Mesendoderm (in vitro differentiated cells): ENCODE data around the gene DRD2.

Experiments
- DNase-seq: peaks from one replicate; pipeline ENCODE4 v3.0.0; 2013
- H2AK5ac ChIP-seq: 2 replicates; pipeline ENCODE4 v1.6.1; 2013; ENCODE audit warnings: low read length, inconsistent platforms
- H2BK120ac ChIP-seq: 2 replicates; pipeline ENCODE4 v1.6.1; 2013; ENCODE audit warnings: low read depth, mild to moderate bottlenecking, low read length, moderate library complexity, mixed read lengths
- H2BK15ac ChIP-seq: replicated peaks from 2 replicates; pipeline ENCODE4 v1.6.1; 2013; ENCODE audit warnings: low read depth, mild to moderate bottlenecking, moderate library complexity
- H2BK5ac ChIP-seq: 2 replicates; pipeline ENCODE4 v1.6.1; 2013; ENCODE audit warnings: low read length, inconsistent platforms
- H3K18ac ChIP-seq: 2 replicates; pipeline ENCODE4 v1.6.1; 2013; ENCODE audit warnings: mild to moderate bottlenecking, low read length, mixed read lengths
- H3K23ac ChIP-seq: one replicate; pipeline ENCODE4 v1.6.1; 2013; ENCODE audit warnings: low read length
- H3K27ac ChIP-seq: 2 replicates; pipeline ENCODE4 v1.5.1; 2013; ENCODE audit warnings: low read depth, mild to moderate bottlenecking, inconsistent platforms, low read length, moderate library complexity
- H3K27me3 ChIP-seq: 2 replicates; pipeline ENCODE4 v1.6.1; 2013; ENCODE audit warnings: low read length, control low read depth, mild to moderate bottlenecking, inconsistent platforms; ENCODE audit not compliant: insufficient read depth, poor library complexity
- H3K36me3 ChIP-seq: 2 replicates; pipeline ENCODE4 v1.6.1; 2013; ENCODE audit warnings: low read length, inconsistent platforms; ENCODE audit not compliant: control insufficient read depth, insufficient read depth
- H3K4ac ChIP-seq: one replicate; pipeline ENCODE4 v1.6.1; 2013; ENCODE audit warnings: low read depth, mild to moderate bottlenecking, low read length, moderate library complexity
- H3K4me1 ChIP-seq: 2 replicates; pipeline ENCODE4 v1.6.1; 2013; ENCODE audit warnings: low read depth, low read length, inconsistent platforms; ENCODE audit not compliant: control insufficient read depth
- H3K4me2 ChIP-seq: 2 replicates; pipeline ENCODE4 v1.6.1; 2013; ENCODE audit warnings: low read length
- H3K4me3 ChIP-seq: 2 replicates; pipeline ENCODE4 v1.5.1; 2013; ENCODE audit warnings: mild to moderate bottlenecking, low read length
- H3K56ac ChIP-seq: one replicate; pipeline ENCODE4 v1.6.1; 2013; ENCODE audit warnings: low read length
- H3K79me1 ChIP-seq: 2 replicates; pipeline ENCODE4 v1.6.1; 2013; ENCODE audit warnings: low read length, inconsistent platforms
- H3K79me2 ChIP-seq: 2 replicates; pipeline ENCODE4 v1.6.1; 2013; ENCODE audit warnings: mild to moderate bottlenecking, low read length; ENCODE audit not compliant: control insufficient read depth, insufficient read depth
- H3K9ac ChIP-seq: 2 replicates; pipeline ENCODE4 v1.6.1; 2013; ENCODE audit warnings: low read length, inconsistent platforms
- H4K5ac ChIP-seq: one replicate; pipeline ENCODE4 v1.6.1; 2013; ENCODE audit warnings: low read length
- H4K8ac ChIP-seq: one replicate; pipeline ENCODE4 v1.6.1; 2013; ENCODE audit warnings: low read depth, mild to moderate bottlenecking, control low read depth, low read length, moderate library complexity
- WGBS: extraction: QIAGEN DNeasy Blood & Tissue Kit; methylation state at CpG from one replicate; pipeline ENCODE4 v1.1.7; 2013; ENCODE audit warnings: low lambda C conversion rate, missing lambda C conversion rate; ENCODE audit not compliant: insufficient coverage; ENCODE audit errors: extremely low coverage; 5-methylcytosine and 5-hydroxymethylcytosine counted together

The DRD2 gene

GRCh38 chr11:113461639-113462038, 13.6 kb downstream of the DRD2 start:
- H2AK5ac ChIP-seq = no peak overlapping the region
- no peak overlapping the region for H3K56ac ChIP-seq
- H2BK120ac ChIP-seq = no peak overlapping the region
- H3K23ac ChIP-seq = no peak overlapping the region
- no peak overlapping the region for H3K9ac ChIP-seq
- H4K8ac ChIP-seq = no peak overlapping the region
- DNase-seq = no peak
- no peaks in the 10 kb centered on the region for H3K36me3 ChIP-seq
- H3K4me2 ChIP-seq = no peak overlapping the region
- H3K18ac ChIP-seq = no peak overlapping the region
- H3K79me2 ChIP-seq = no peaks in the 10 kb centered on the region
- H3K4ac ChIP-seq = no peak overlapping the region
- no peak overlapping the region for H2BK5ac ChIP-seq
- H2BK15ac ChIP-seq = no peak overlapping the region
- no peak overlapping the region for H3K27ac ChIP-seq
- WGBS = no CpG with 5 or more reads among the region's 3 CpGs
- no peaks in the 10 kb centered on the region for H3K79me1 ChIP-seq
- no peak overlapping the region for H4K5ac ChIP-seq
- no peaks in the 10 kb centered on the region for H3K27me3 ChIP-seq
- no peaks in the 10 kb centered on the region for H3K4me1 ChIP-seq
- H3K4me3 ChIP-seq = no peak overlapping the region

GRCh38 chr11:113460469-113460868, 14.7 kb downstream of the DRD2 start:
- no CpG with 5 or more reads among the region's 3 CpGs for WGBS
- no peak for DNase-seq
- H2AK5ac ChIP-seq = no peak overlapping the region

GRCh38 chr11:113458189-113458588, 17.0 kb downstream of the DRD2 start:
- no peak overlapping the region for H3K4me3 ChIP-seq

More at GRCh38 chr11:113460469-113460868, 14.7 kb downstream of the DRD2 start:
- Histone ChIP-seq H3K18ac (no peak overlapping the region), H2BK5ac (no peak overlapping the region), H3K23ac (no peak overlapping the region), H2BK120ac (no peak overlapping the region), H3K79me1 (no peaks in the 10 kb centered on the region), H3K4me3 (no peak overlapping the region), H3K27ac (no peak overlapping the region), H3K27me3 (no peaks in the 10 kb centered on the region), H3K4ac (no peak overlapping the region), H3K56ac (no peak overlapping the region), H3K79me2 (no peaks in the 10 kb centered on the region), H3K4me2 (no peak overlapping the region), H4K5ac (no peak overlapping the region), H4K8ac (no peak overlapping the region), H3K4me1 (no peaks in the 10 kb centered on the region), H3K9ac (no peak overlapping the region), H2BK15ac (no peak overlapping the region), H3K36me3 (no peaks in the 10 kb centered on the region)

GRCh38 chr11:113457784-113458183, 17.4 kb downstream of the DRD2 start:
- Histone ChIP-seq H2BK120ac (no peak overlapping the region), H2AK5ac (no peak overlapping the region), H3K4ac (no peak overlapping the region), H3K9ac (no peak overlapping the region), H3K56ac (no peak overlapping the region), H3K27me3 (no peaks in the 10 kb centered on the region), H2BK15ac (no peak overlapping the region), H3K27ac (no peak overlapping the region), H3K18ac (no peak overlapping the region), H4K5ac (no peak overlapping the region), H4K8ac (no peak overlapping the region), H3K4me2 (no peak overlapping the region), H3K79me2 (no peaks in the 10 kb centered on the region), H2BK5ac (no peak overlapping the region), H3K36me3 (no peaks in the 10 kb centered on the region), H3K4me3 (no peak overlapping the region), H3K23ac (no peak overlapping the region), H3K4me1 (no peaks in the 10 kb centered on the region), H3K79me1 (no peaks in the 10 kb centered on the region)
- no CpG with 5 or more reads among the region's 2 CpGs for WGBS
- peak; percentile 52 for DNase-seq

More at GRCh38 chr11:113458189-113458588, 17.0 kb downstream of the DRD2 start:
- no peaks in the 10 kb centered on the region for H3K79me1 ChIP-seq
- no peaks in the 10 kb centered on the region for H3K79me2 ChIP-seq
- H2BK120ac ChIP-seq = no peak overlapping the region
- H3K4ac ChIP-seq = no peak overlapping the region
- DNase-seq = no peak
- H2BK5ac ChIP-seq = no peak overlapping the region
- H4K5ac ChIP-seq = no peak overlapping the region
- H3K27me3 ChIP-seq = no peaks in the 10 kb centered on the region
- H2BK15ac ChIP-seq = no peak overlapping the region
- no peak overlapping the region for H3K56ac ChIP-seq
- no peak overlapping the region for H3K18ac ChIP-seq
- no peak overlapping the region for H2AK5ac ChIP-seq
- no peak overlapping the region for H3K4me2 ChIP-seq
- H3K27ac ChIP-seq = no peak overlapping the region
- no peak overlapping the region for H3K9ac ChIP-seq
- H3K23ac ChIP-seq = no peak overlapping the region
- H3K36me3 ChIP-seq = no peaks in the 10 kb centered on the region
- WGBS = no CpG with 5 or more reads among the region's 1 CpG
- no peak overlapping the region for H4K8ac ChIP-seq
- no peaks in the 10 kb centered on the region for H3K4me1 ChIP-seq

- Histone ChIP-seq H3K79me1 (no peaks in the 10 kb centered on the region), H4K5ac (no peak overlapping the region), H3K9ac (no peak overlapping the region), H3K4me3 (no peak overlapping the region), H3K4me2 (no peak overlapping the region), H4K8ac (no peak overlapping the region), H3K4me1 (no peaks in the 10 kb centered on the region), H2BK15ac (no peak overlapping the region), H3K23ac (no peak overlapping the region), H3K4ac (no peak overlapping the region), H3K18ac (no peak overlapping the region), H3K36me3 (no peaks in the 10 kb centered on the region), H2BK120ac (no peak overlapping the region), H3K56ac (no peak overlapping the region), H2AK5ac (no peak overlapping the region), H3K27ac (no peak overlapping the region), H3K27me3 (no peaks in the 10 kb centered on the region), H2BK5ac (no peak overlapping the region), H3K79me2 (no peaks in the 10 kb centered on the region)
- WGBS = no CpG with 5 or more reads among the region's 2 CpGs
- no peak for DNase-seq
Measured at GRCh38 chr11:113454455-113454854, 20.7 kb downstream of the DRD2 start.

- Histone ChIP-seq H2BK15ac (no peak overlapping the region), H3K36me3 (no peaks in the 10 kb centered on the region), H2BK120ac (no peak overlapping the region), H3K4me2 (no peak overlapping the region), H3K18ac (no peak overlapping the region), H2BK5ac (no peak overlapping the region), H3K56ac (no peak overlapping the region), H3K79me2 (no peaks in the 10 kb centered on the region), H4K8ac (no peak overlapping the region), H3K9ac (no peak overlapping the region), H2AK5ac (no peak overlapping the region), H3K79me1 (no peaks in the 10 kb centered on the region), H3K4ac (no peak overlapping the region), H3K27ac (no peak overlapping the region), H4K5ac (no peak overlapping the region), H3K27me3 (no peaks in the 10 kb centered on the region), H3K4me3 (no peak overlapping the region), H3K4me1 (no peaks in the 10 kb centered on the region), H3K23ac (no peak overlapping the region)
- no CpG with 5 or more reads among the region's 6 CpGs for WGBS
- no peak for DNase-seq
Measured at GRCh38 chr11:113449743-113450142, 25.5 kb downstream of the DRD2 start.
